HUDEP-2 (cell line): ENCODE data around the gene ARHGAP6.

Experiments used
- DNase-seq, 76 experiments: peaks; one replicate each; lab custom pipeline; 2025; ENCODE audit not compliant: unreplicated experiment in 76 of 76; lab: John Stamatoyannopoulos, UW

ARHGAP6 gene

GRCh38 chrX:11089802-11090201 is 575.9 kb downstream of the ARHGAP6 start:
- DNase-seq, result no peak
